ENCODE measurements around the gene SCGB3A2. TPM values are rescaled to one million over a fixed set of nuclear protein-coding genes. Genes with fewer than 3 reads are reported as not detected.

Gene SCGB3A2
- total RNA-seq, 1 experiment from 2014 or later = 0.39 TPM

GRCh38 chr5:147831465-147831864 lies 47.0 kb upstream of the SCGB3A2 start, which contains the start of gene SPINK1:
Gene SPINK1 (minus strand): TSS chr5:147831671. CDS start chr5:147831577, 94 bp downstream.
- ATAC-seq (no peak), DNase-seq (ENCODE audit: low read depth, low spot score) (no peak)
- H3K36me3 ChIP-seq (ENCODE audit: control insufficient read depth, insufficient read depth, low read length) = no peaks in the 10 kb centered on the region
- TF ChIP-seq SIN3A (IDR thresholded peaks at IDR 0.05; ENCODE audit: borderline replicate concordance, insufficient read depth, low read depth, low read length) (no peak), REST (IDR thresholded peaks at IDR 0.05; ENCODE audit: insufficient read depth in 1 of 2, low read depth in 2 of 2, low read length in 1 of 2) (no peak), CTCF (IDR thresholded peaks at IDR 0.05) (no peak), TCF7L2 (IDR thresholded peaks at IDR 0.05; ENCODE audit: low read depth, low read length) (no peak), POLR2AphosphoS5 (IDR thresholded peaks at IDR 0.05; ENCODE audit: low read depth, low read length) (no peak)
- H3K27ac ChIP-seq (ENCODE audit: low read length) = no peak within 1 kb of the TSS
- no peaks in the 10 kb centered on the region for H3K4me1 ChIP-seq (ENCODE audit: control insufficient read depth, insufficient read depth, low read length)
- no peaks in the 10 kb centered on the region for H3K27me3 ChIP-seq (ENCODE audit: control insufficient read depth, insufficient read depth, low read length)
- H3K9me3 ChIP-seq (ENCODE audit: control insufficient read depth, insufficient read depth, low read depth, low read length) = no peaks in the 10 kb centered on the region
- CTCF ChIA-PET = no interaction called here
- intact Hi-C loops (cut with micrococcal nuclease; ENCODE audit: unreplicated experiment) (no loop called here), in situ Hi-C loops (cut with HindIII; ENCODE audit: low pct_unique_long_range_greater_than_20kb, low sequenced_read_pairs) (no loop called here)
- BruUV-seq (replicated peaks) = no TSS peak
- H3K4me3 ChIP-seq (ENCODE audit: low read depth in 2 of 2, low read length in 2 of 2) = no peak within 1 kb of the TSS
- POLR2A ChIA-PET = no interaction called here

GRCh38 chr5:147832541-147832940 lies 46.0 kb upstream of the SCGB3A2 start:
- no peak for TF ChIP-seq POLR2AphosphoS5 (IDR thresholded peaks at IDR 0.05; ENCODE audit: low read depth, low read length)
- TF ChIP-seq SIN3A (IDR thresholded peaks at IDR 0.05; ENCODE audit: borderline replicate concordance, insufficient read depth, low read depth, low read length) = no peak
- TF ChIP-seq TCF7L2 (IDR thresholded peaks at IDR 0.05; ENCODE audit: low read depth, low read length) = no peak
- TF ChIP-seq CTCF (IDR thresholded peaks at IDR 0.05) = no peak
- TF ChIP-seq REST (IDR thresholded peaks at IDR 0.05; ENCODE audit: insufficient read depth in 1 of 2, low read depth in 2 of 2, low read length in 1 of 2) = no peak
- Histone ChIP-seq H3K9me3 (ENCODE audit: control insufficient read depth, insufficient read depth, low read depth, low read length) (no peaks in the 10 kb centered on the region), H3K4me1 (ENCODE audit: control insufficient read depth, insufficient read depth, low read length) (no peaks in the 10 kb centered on the region), H3K36me3 (ENCODE audit: control insufficient read depth, insufficient read depth, low read length) (no peaks in the 10 kb centered on the region), H3K27ac (ENCODE audit: low read length) (no peak overlapping the region), H3K27me3 (ENCODE audit: control insufficient read depth, insufficient read depth, low read length) (no peaks in the 10 kb centered on the region), H3K4me3 (ENCODE audit: low read depth in 2 of 2, low read length in 2 of 2) (no peak overlapping the region)
- in situ Hi-C loops (cut with HindIII; ENCODE audit: low pct_unique_long_range_greater_than_20kb, low sequenced_read_pairs) (no loop called here), intact Hi-C loops (cut with micrococcal nuclease; ENCODE audit: unreplicated experiment) (no loop called here)
- ChIA-PET CTCF (interaction anchor here (0.5 kb wide), 1 partner anchor 256 kb away, joined by 3 read pairs; no protein-coding TSS in a partner anchor), POLR2A (no interaction called here)
- no peak for ATAC-seq
- BruUV-seq (replicated peaks) = no TSS peak
- no peak for DNase-seq (ENCODE audit: low read depth, low spot score)
